CD4-positive, alpha-beta T cell treated with Interleukin-17A for 4 hours (primary cell): ENCODE measurements around the gene ASIC4.
A peak's percentile ranks its signal among the peaks of the same experiment; 100 is the strongest.

Source experiments
- DNase-seq: peaks from one replicate; pipeline ENCODE4 v3.0.0-alpha.2; 2020; ENCODE audit warnings: mixed read lengths

ASIC4 gene

DNA sequence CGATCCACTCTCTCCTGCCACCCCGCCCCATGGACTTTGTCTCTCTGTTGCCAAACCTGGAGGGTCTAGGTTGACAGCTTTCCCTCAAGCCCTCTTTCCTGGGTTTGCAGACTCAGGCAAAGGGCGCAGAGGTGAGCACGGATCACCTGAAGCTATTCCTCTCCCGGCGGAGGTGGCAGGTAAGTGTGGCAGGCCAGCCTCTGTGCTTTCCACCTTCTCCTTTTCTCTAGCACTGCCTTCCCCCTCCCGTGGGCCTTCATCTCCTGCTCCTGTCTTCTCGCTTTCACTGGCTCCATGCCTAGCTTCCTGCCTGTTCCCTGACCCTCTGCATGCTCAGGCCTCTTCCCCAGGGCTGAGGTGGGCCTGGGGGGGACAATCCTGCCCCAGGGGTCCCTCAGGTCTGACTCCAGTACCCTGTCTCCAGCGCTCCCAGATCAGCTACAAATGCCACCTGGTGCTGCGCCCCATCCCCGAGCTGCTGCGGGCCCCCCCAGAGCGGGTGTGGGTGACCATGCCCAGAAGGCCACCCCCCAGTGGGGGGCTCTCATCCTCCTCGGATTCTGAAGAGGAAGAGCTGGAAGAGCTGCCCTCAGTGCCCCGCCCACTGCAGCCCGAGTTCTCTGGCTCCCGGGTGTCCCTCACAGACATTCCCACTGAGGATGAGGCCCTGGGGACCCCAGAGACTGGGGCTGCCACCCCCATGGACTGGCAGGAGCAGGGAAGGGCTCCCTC, 31.4 kb upstream of the ASIC4 start:
- no peak for DNase-seq

DNA sequence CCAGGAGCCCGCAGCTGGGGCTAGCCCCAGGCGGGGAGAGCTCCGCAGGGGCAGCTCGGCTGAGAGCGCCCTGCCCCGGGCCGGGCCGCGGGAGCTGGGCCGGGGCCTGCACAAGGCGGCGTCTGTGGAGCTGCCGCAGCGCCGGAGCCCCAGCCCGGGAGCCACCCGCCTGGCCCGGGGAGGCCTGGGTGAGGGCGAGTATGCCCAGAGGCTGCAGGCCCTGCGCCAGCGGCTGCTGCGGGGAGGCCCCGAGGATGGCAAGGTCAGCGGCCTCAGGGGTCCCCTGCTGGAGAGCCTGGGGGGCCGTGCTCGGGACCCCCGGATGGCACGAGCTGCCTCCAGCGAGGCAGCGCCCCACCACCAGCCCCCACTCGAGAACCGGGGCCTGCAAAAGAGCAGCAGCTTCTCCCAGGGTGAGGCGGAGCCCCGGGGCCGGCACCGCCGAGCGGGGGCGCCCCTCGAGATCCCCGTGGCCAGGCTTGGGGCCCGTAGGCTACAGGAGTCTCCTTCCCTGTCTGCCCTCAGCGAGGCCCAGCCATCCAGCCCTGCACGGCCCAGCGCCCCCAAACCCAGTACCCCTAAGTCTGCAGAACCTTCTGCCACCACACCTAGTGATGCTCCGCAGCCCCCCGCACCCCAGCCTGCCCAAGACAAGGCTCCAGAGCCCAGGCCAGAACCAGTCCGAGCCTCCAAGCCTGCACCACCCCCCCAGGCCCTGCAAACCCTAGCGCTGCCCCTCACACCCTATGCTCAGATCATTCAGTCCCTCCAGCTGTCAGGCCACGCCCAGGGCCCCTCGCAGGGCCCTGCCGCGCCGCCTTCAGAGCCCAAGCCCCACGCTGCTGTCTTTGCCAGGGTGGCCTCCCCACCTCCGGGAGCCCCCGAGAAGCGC, 30.6 kb upstream of the ASIC4 start:
- no peak for DNase-seq

DNA sequence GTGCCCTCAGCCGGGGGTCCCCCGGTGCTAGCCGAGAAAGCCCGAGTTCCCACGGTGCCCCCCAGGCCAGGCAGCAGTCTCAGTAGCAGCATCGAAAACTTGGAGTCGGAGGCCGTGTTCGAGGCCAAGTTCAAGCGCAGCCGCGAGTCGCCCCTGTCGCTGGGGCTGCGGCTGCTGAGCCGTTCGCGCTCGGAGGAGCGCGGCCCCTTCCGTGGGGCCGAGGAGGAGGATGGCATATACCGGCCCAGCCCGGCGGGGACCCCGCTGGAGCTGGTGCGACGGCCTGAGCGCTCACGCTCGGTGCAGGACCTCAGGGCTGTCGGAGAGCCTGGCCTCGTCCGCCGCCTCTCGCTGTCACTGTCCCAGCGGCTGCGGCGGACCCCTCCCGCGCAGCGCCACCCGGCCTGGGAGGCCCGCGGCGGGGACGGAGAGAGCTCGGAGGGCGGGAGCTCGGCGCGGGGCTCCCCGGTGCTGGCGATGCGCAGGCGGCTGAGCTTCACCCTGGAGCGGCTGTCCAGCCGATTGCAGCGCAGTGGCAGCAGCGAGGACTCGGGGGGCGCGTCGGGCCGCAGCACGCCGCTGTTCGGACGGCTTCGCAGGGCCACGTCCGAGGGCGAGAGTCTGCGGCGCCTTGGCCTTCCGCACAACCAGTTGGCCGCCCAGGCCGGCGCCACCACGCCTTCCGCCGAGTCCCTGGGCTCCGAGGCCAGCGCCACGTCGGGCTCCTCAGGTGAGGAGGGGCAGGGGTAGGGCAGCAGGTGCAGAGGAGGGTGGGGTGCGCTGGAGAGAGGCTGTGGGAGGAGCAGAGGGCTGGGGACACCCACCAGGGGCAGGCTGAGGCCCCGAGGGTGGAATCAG, 29.7 kb upstream of the ASIC4 start:
- DNase-seq, result peak; percentile 9

DNA sequence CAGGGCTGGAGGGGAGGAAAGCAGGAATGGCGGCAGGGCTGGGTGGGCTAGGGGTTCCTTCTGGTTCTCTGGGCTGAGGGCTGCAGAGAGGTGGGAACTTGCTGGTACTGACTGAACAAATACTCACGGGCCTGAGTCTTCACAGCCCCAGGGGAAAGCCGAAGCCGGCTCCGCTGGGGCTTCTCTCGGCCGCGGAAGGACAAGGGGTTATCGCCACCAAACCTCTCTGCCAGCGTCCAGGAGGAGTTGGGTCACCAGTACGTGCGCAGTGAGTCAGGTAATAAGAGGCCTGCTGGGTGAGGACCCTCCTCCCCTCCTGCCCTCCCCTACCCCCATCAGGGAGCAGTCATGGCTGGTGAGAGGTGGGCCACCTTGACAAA, 29.1 kb upstream of the ASIC4 start:
- no peak for DNase-seq

DNA sequence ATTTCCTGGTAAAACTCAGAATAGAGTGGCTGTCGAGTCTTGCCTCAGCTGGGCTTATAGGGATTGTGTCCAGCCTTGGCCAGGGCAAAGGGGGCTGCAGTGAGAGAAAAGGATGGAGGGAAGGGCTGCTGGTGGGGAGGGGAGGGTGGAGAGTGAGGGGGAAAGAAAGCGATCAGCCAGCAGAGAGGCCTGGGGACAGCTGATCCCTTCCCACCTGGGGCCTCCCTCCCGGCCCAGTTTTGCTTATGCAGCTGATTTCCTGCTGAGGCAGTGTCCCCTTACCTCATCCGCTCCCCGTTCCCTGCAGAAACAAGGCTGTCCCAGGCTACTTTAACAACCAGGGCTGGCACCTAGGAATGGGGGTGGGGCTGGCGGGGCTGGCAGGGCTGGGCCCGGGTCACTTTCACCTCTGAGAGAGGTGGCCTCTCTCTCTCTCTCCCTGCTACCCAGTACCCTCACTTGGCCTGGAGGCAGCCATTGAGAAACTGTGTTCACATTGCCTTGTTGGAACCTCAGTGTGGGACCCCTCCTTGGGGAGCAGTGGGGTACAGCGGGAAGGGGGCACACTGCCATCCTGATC, 27.8 kb upstream of the ASIC4 start:
- DNase-seq, result no peak

GRCh38 chr2:219488149-219488843, 26.0 kb upstream of the ASIC4 start:
- DNase-seq, result no peak

DNA sequence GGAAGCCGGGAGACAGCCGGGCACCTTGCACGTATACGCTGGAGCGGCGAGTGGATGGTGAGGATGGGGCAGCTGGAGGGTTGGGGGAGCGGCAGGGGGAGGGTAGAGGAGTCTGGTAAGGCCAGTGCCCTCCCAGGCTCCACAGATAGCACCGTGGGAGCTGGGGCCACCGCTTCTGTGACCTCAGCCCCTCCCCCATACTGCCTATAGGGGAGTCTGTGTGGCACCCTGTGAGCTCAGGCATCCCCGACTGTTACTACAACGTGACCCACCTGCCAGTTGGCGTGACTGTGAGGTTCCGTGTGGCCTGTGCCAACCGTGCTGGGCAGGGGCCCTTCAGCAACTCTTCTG, 25.5 kb upstream of the ASIC4 start:
- no peak for DNase-seq

- DNase-seq, result no peak
These were observed 25.0 kb upstream of the ASIC4 start for GRCh38 chr2:219489315-219489714.

DNA sequence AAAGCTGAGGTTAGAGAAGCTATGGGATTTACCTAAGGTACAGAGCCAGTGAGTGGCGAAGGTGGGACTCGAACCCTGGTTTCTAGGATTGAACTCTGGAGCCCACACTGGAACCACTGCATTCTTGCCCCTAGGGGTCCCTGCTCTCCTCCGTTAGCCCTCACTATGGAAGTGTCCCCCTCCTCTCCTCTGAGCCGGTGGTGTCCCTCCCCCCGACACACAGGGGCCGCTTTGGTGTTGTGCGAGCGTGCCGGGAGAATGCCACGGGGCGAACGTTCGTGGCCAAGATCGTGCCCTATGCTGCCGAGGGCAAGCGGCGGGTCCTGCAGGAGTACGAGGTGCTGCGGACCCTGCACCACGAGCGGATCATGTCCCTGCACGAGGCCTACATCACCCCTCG, 24.1 kb upstream of the ASIC4 start:
- no peak for DNase-seq

GRCh38 chr2:219490600-219491130, 23.6 kb upstream of the ASIC4 start:
- DNase-seq, result no peak

- DNase-seq, result no peak
These were observed 22.9 kb upstream of the ASIC4 start for GRCh38 chr2:219491278-219491963.

GRCh38 chr2:219492575-219492974, 21.7 kb upstream of the ASIC4 start:
- no peak for DNase-seq

- no peak for DNase-seq
These were observed 21.2 kb upstream of the ASIC4 start for GRCh38 chr2:219493086-219493485.

- DNase-seq, result no peak
These were observed 19.2 kb upstream of the ASIC4 start for GRCh38 chr2:219494952-219495530.

DNA sequence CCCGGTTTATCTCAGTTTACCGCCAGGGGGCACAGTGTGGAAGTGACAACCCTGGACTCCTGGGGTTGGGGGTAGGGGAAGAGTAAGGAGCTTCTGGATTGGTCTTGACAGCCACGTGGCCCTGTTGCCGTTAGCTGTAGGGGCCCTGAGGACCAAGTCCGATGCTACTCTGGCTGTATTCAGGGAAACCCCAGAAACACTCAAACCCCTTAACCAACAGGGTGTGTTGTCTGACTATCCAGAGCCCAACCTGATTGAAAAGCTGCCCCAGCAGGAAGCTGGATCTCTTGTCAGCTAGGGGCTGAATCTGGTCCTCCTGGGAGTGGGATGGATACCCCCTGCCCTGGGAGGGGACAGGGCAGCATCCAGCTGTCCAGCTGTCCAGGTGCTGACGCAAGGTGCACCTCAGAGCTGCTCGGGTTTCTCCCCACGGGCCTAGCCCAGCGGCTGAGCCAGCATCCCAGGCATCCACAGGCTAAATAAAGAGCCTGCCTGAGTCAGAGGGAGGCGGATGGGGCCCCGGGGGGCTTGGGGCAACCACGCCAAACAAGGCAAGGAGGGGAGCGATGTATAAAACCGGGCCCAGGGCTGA, 18.7 kb upstream of the ASIC4 start:
- peak; percentile 70 for DNase-seq

- no peak for DNase-seq
These were observed 17.9 kb upstream of the ASIC4 start for GRCh38 chr2:219496247-219496824.

DNA sequence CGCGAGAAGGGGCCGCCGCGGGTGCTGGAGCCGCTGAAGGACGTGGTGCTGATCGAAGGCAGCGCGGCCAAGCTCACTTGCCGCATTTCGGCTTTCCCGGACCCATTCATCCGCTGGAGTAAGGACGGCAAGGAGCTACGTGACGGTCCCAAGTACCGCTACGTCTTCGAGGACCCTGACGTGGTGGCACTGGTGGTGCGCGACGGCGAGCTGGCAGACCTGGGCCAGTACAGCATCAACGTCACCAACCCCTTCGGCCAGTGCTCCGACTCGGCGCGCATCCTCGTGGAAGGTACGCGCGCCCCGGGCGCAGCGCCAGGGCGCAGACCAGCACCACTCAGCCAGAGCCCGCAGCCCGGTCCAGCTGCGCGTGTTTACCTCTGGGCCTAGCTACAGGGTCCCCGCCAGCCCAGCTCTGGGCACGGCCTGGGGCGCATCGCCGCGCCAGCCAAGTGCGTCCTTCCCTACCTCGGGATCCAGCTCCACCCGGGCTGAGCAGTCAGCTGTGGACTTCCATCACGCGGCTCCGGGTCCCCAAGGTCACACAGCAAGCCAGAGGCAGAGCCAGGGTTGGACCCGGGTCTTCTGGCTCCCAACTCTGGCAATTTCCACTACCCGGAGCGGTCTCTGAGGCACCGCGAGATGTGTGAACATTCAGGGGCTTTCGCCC, 17.3 kb upstream of the ASIC4 start:
- DNase-seq, result peak; percentile 10

- DNase-seq, result peak; percentile 45
These were observed 16.6 kb upstream of the ASIC4 start for GRCh38 chr2:219497495-219498279.
